GM12878 (cell line): ENCODE data around the gene SMOC2. TPM values are rescaled to one million over a fixed set of nuclear protein-coding genes. Genes with fewer than 3 reads are reported as not detected.

Experiments
- ATAC-seq: fragments of 200-7000 bp; cut with Tn5 transposase; 3 replicates; pipeline ENCODE4 v1.9.1; 2020; ENCODE audit warnings: mild to moderate bottlenecking, moderate library complexity
- BruUV-seq: library from RNA; stranded (reverse); fragments of 400-500 nt; replicated peaks from 2 replicates; lab custom pipeline; 2021; lab: Mats Ljungman, UMichigan
- CTCF ChIA-PET: fragments of 300-600 bp; sonication (Branson Sonifier 250); formaldehyde crosslinking; extraction: SDS; loops from one replicate; lab custom pipeline; 2021; ENCODE audit warnings: inconsistent platforms; lab: Yijun Ruan, JAX
- POLR2A ChIA-PET: fragments of 350-600 bp; formaldehyde crosslinking; extraction: SDS; loops from one replicate; lab custom pipeline; 2021; ENCODE audit warnings: inconsistent platforms; lab: Charles Lee
- RAD21 ChIA-PET: fragments of 300-600 bp; sonication (Branson Sonifier 250); formaldehyde crosslinking; loops from one replicate; lab custom pipeline; 2023; ENCODE audit warnings: antibody characterized with exemption; ENCODE audit not compliant: unreplicated experiment; lab: Charles Lee
- SMC1A ChIA-PET: fragments of 300-600 bp; sonication (Branson Sonifier 250); formaldehyde crosslinking; loops from one replicate; lab custom pipeline; 2023; ENCODE audit not compliant: unreplicated experiment, uncharacterized antibody; lab: Charles Lee
- DNase-seq: peaks from one replicate; pipeline ENCODE4 v3.0.0-alpha.2; 2011; ENCODE audit warnings: low read depth, low spot score
- FAIRE-seq: peaks from 3 replicates; lab custom pipeline; 2011; peaks lifted over from hg19 to GRCh38; lab: Jason Lieb, UNC
- H2AFZ ChIP-seq: 2 replicates; pipeline ENCODE4 v1.6.0; 2011; ENCODE audit warnings: low read depth, low read length, control low read depth; ENCODE audit not compliant: control insufficient read depth
- H3K27ac ChIP-seq: 2 replicates; pipeline ENCODE4 v1.5.1; 2011; ENCODE audit warnings: control low read depth; ENCODE audit not compliant: control insufficient read depth, insufficient read depth
- H3K27me3 ChIP-seq, 2 experiments: replicated peaks in 1 of 2; 2 replicates each; pipeline versions ENCODE4 v1.6.0 to v1.6.1; 2011; ENCODE audit warnings: low read length in 1 of 2; ENCODE audit not compliant: control insufficient read depth in 2 of 2, insufficient read depth in 2 of 2
- H3K36me3 ChIP-seq, 2 experiments: 2 replicates each; pipeline ENCODE4 v1.5.1; 2011; ENCODE audit warnings: low read length in 1 of 2; ENCODE audit not compliant: control insufficient read depth in 2 of 2, insufficient read depth in 2 of 2
- H3K4me1 ChIP-seq: 2 replicates; pipeline ENCODE4 v1.6.1; 2011; ENCODE audit warnings: mild to moderate bottlenecking, low read length, moderate library complexity, mixed read lengths; ENCODE audit not compliant: control insufficient read depth, insufficient read depth
- H3K4me2 ChIP-seq: 2 replicates; pipeline ENCODE4 v1.6.0; 2011; ENCODE audit warnings: control low read depth; ENCODE audit not compliant: control insufficient read depth, insufficient read depth
- H3K4me3 ChIP-seq: fragments of 200-600 bp; sonication (generic); 2 replicates; pipeline ENCODE4 v1.5.1; 2016
- H3K79me2 ChIP-seq: 2 replicates; pipeline ENCODE4 v1.6.0; 2011; ENCODE audit warnings: low read length; ENCODE audit not compliant: control insufficient read depth, insufficient read depth
- H3K9ac ChIP-seq: 2 replicates; pipeline ENCODE4 v1.8.0; 2011; ENCODE audit warnings: low read length, control low read depth, mixed read lengths; ENCODE audit not compliant: control insufficient read depth, insufficient read depth
- H3K9me3 ChIP-seq: replicated peaks from 3 replicates; pipeline ENCODE4 v1.5.1; 2011; ENCODE audit warnings: mild to moderate bottlenecking, low read length; ENCODE audit not compliant: control insufficient read depth, insufficient read depth
- H4K20me1 ChIP-seq: 2 replicates; pipeline ENCODE4 v1.6.0; 2011; ENCODE audit not compliant: control insufficient read depth, insufficient read depth
- ASH2L ChIP-seq: fragments of 300-600, 200-600 bp; sonication (generic); IDR thresholded peaks from 2 replicates; pipeline ENCODE4 v1.6.1; 2017; ENCODE audit warnings: low read depth, mild to moderate bottlenecking, borderline replicate concordance
- NBN ChIP-seq: fragments of 450-650 bp; IDR thresholded peaks from 2 replicates; pipeline ENCODE4 v1.6.1; 2016
- PAX8 ChIP-seq: fragments of 450-650 bp; IDR thresholded peaks from 2 replicates; pipeline ENCODE4 v1.6.1; 2017; ENCODE audit warnings: mild to moderate bottlenecking, moderate library complexity
- RFX5 ChIP-seq: IDR thresholded peaks from 2 replicates; pipeline ENCODE4 v1.6.1; 2011; ENCODE audit warnings: low read depth, low read length, improper control_type of control experiment
- ZBED1 ChIP-seq: IDR thresholded peaks from 2 replicates; pipeline ENCODE4 v1.6.1; 2016; ENCODE audit warnings: borderline replicate concordance
- ZNF384 ChIP-seq: IDR thresholded peaks from 2 replicates; pipeline ENCODE4 v1.6.1; 2012; ENCODE audit warnings: low read depth, mild to moderate bottlenecking, low read length, improper control_type of control experiment, borderline replicate concordance
- WGBS: methylation state at CpG from one replicate; pipeline ENCODE4 v1.1.6; 2016; ENCODE audit warnings: low lambda C conversion rate; ENCODE audit not compliant: insufficient replicate concordance, insufficient coverage; ENCODE audit errors: missing lambda C conversion rate; 5-methylcytosine and 5-hydroxymethylcytosine counted together
- in situ Hi-C: fragments of 300-500 bp; cut with MboI; formaldehyde crosslinking; loops from 9 replicates; pipeline ENCODE4 v1.14.3; 2018; ENCODE audit warnings: mixed read lengths
- intact Hi-C: fragments of 100-400 bp; cut with micrococcal nuclease; formaldehyde crosslinking; loops from one replicate; pipeline ENCODE4 v1.14.2; 2022; ENCODE audit not compliant: unreplicated experiment
- polyA plus RNA-seq, 11 experiments: library from polyadenylated mRNA; depleted of rRNA in 4 of 11; unstranded in 6 of 11; stranded (reverse) in 5 of 11; fragments of >200 nt; fragmentation: Nextera tagmentation in 4 of 11; fragmentation: Illumina TruSeq in 1 of 11; extraction: Ambion mirVana in 4 of 11; extraction: Trizol in 1 of 11; gene quantifications; 1 replicate in 1 of 11; 2 replicates in 10 of 11; pipeline versions ENCODE4 v1.2.1 to v1.2.3, GENCODE V29; 2011 to 2016; ENCODE audit warnings: inconsistent platforms in 2 of 11, missing spikeins in 2 of 11, low read depth in 1 of 11
- total RNA-seq, 4 experiments: library from RNA; depleted of rRNA in 3 of 4; stranded (reverse); fragments of >200 nt in 3 of 4; fragmentation: Illumina TruSeq in 1 of 4; extraction: Trizol in 1 of 4; gene quantifications; 2 replicates each; pipeline versions ENCODE4 v1.2.1 to v1.2.3, GENCODE V29; 2013 to 2021

Gene SMOC2
- total and polyA plus RNA-seq, 10 of the 15 experiments (the other 5 are each of a cell fraction or from before 2014, with no cell fraction given) = 0.10 to 0.12 TPM; not detected in 8

DNA sequence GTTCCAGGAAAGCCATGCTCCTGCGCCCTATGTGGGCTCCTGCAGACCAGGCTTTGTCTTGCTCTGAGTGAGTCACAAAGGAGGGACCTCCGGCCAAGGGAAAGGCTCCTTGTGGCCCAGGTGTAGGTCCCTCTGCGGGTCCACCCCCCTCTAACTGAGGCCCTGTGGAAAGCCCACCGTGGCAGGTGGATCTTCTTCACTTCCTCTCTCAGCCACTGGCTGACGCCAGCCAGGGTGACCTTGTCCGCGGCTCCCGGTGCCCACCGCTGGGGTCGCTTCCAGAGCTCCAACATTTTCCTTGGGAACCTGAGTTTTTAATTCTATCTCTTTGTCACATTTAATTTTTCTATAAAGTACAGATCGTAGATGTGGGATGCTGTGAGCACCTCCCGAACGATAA, 54.1 kb downstream of the SMOC2 start:
- intact Hi-C loops = no loop called here
- BruUV-seq = no TSS peak
- Histone ChIP-seq H3K36me3 (no peaks in the 10 kb centered on the region), H3K4me3 (no peak overlapping the region), H3K27ac (no peak overlapping the region), H3K27me3 (no peaks in the 10 kb centered on the region), H4K20me1 (no peaks in the 10 kb centered on the region), H3K4me1 (no peaks in the 10 kb centered on the region), H3K9ac (no peak overlapping the region), H2AFZ (no peak overlapping the region), H3K4me2 (no peak overlapping the region), H3K79me2 (no peaks in the 10 kb centered on the region), H3K9me3 (no peaks in the 10 kb centered on the region)
- no peak for FAIRE-seq
- in situ Hi-C loops = no loop called here
- 49% methylated on average over 13 of the region's 13 CpGs for WGBS
- RAD21 ChIA-PET = no interaction called here
- SMC1A ChIA-PET = no interaction called here
- CTCF ChIA-PET = no interaction called here
- TF ChIP-seq RFX5 = no peak
- TF ChIP-seq PAX8 = no peak
- no peak for TF ChIP-seq ZBED1
- TF ChIP-seq ZNF384 = no peak
- no peak for TF ChIP-seq ASH2L
- TF ChIP-seq NBN = no peak
- POLR2A ChIA-PET = no interaction called here
- ATAC-seq = no peak
- no peak for DNase-seq

DNA sequence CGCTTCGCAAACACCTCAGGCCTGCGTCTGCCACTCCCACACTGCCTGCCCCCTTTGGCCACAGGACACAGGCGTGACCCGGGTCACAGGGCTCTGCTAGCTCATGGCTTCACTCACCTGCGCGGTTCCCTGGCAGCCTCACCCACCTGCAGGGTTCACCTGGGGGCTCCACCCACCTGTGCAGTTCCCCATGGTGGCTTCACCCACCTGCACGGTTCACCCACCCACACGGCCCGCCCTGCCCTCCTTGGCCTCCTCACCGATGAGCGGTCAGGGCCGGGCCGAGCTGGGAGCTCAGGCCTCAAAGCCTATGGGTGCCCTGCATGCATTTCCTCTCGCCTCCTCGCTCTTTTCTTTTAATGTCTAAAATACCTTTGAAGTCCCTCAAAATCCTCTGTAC, 54.7 kb downstream of the SMOC2 start:
- ChIA-PET CTCF (no interaction called here), RAD21 (no interaction called here)
- BruUV-seq = no TSS peak

More for the DNA sequence above, 54.7 kb downstream of the SMOC2 start:
- Histone ChIP-seq H3K4me2 (no peak overlapping the region), H3K36me3 (no peaks in the 10 kb centered on the region), H3K9me3 (no peaks in the 10 kb centered on the region), H3K4me1 (no peaks in the 10 kb centered on the region), H3K79me2 (no peaks in the 10 kb centered on the region), H3K4me3 (no peak overlapping the region), H3K9ac (no peak overlapping the region), H2AFZ (no peak overlapping the region), H3K27ac (no peak overlapping the region), H4K20me1 (no peaks in the 10 kb centered on the region), H3K27me3 (no peaks in the 10 kb centered on the region)
- in situ Hi-C loops = no loop called here
- ChIA-PET SMC1A (no interaction called here), POLR2A (no interaction called here)
- ATAC-seq (no peak), FAIRE-seq (no peak), DNase-seq (no peak)
- 54% methylated on average over 16 of the region's 16 CpGs for WGBS
- TF ChIP-seq RFX5 = no peak
- intact Hi-C loops = no loop called here
